Heart right ventricle (tissue), 16 donors: ENCODE data around the gene MYT1. TPM values are rescaled to one million over a fixed set of nuclear protein-coding genes. Genes with fewer than 3 reads are reported as not detected.

Source experiments
- ATAC-seq, 8 donors: fragments of 200-7000 bp; cut with Tn5 transposase; one replicate each; pipeline ENCODE4 v1.9.1; 2020; ENCODE audit warnings: mild to moderate bottlenecking in 8 of 8, moderate library complexity in 8 of 8, moderate number of reproducible peaks in 1 of 8
- DNase-seq, 2 donors: peaks; one replicate each; pipeline ENCODE4 v3.0.0-alpha.2; 2020
- H3K27ac ChIP-seq, 10 donors: fragments of 200-600 bp; sonication (generic) in 2 of 10; one replicate each; pipeline versions ENCODE4 v1.5.0 to v1.8.0; 2020 to 2022; ENCODE audit warnings: mild to moderate bottlenecking in 3 of 10
- H3K27me3 ChIP-seq, 7 donors: fragments of 200-600 bp; one replicate each; pipeline ENCODE4 v1.8.0; 2021 to 2022; ENCODE audit warnings: mild to moderate bottlenecking in 2 of 7
- H3K36me3 ChIP-seq, 9 donors: fragments of 200-600 bp; sonication (generic) in 1 of 9; one replicate each; pipeline versions ENCODE4 v1.5.0 to v1.8.0; 2020 to 2022; ENCODE audit warnings: mild to moderate bottlenecking in 2 of 9
- H3K4me1 ChIP-seq, 9 donors: fragments of 200-600 bp; sonication (generic) in 1 of 9; one replicate each; pipeline versions ENCODE4 v1.5.0 to v1.8.0; 2020 to 2022; ENCODE audit warnings: mild to moderate bottlenecking in 4 of 9
- H3K4me3 ChIP-seq, 10 donors: fragments of 200-600 bp; sonication (generic) in 2 of 10; one replicate each; pipeline versions ENCODE4 v1.5.0 to v1.8.0; 2020 to 2022; ENCODE audit warnings: mild to moderate bottlenecking in 7 of 10, moderate library complexity in 2 of 10
- H3K9me3 ChIP-seq, 11 donors: fragments of 200-600 bp in 10 of 11; sonication (generic) in 2 of 11; one replicate each; pipeline versions ENCODE4 v1.5.0 to v1.8.0; 2013 to 2022; ENCODE audit warnings: mild to moderate bottlenecking in 2 of 11, control low read depth in 1 of 11, moderate library complexity in 1 of 11
- CTCF ChIP-seq, 9 donors: fragments of 200-600 bp; sonication (generic) in 2 of 9; IDR thresholded peaks; one replicate each; pipeline versions ENCODE4 v1.5.0 to v1.8.0; 2021 to 2022; ENCODE audit warnings: antibody characterized with exemption in 9 of 9, mild to moderate bottlenecking in 5 of 9, moderate library complexity in 1 of 9
- WGBS, 2 donors: extraction: QIAGEN DNeasy Blood & Tissue Kit; methylation state at CpG; one replicate each; pipeline ENCODE4 v1.1.7; 2013; ENCODE audit warnings: inconsistent platforms in 1 of 2; 5-methylcytosine and 5-hydroxymethylcytosine counted together
- intact Hi-C, 10 donors: fragments of 100-400 bp; cut with DNase I; formaldehyde crosslinking; loops; one replicate each; pipeline versions ENCODE4 v1.11.1 to v1.14.2; 2022
- polyA plus RNA-seq, 2 donors: library from polyadenylated mRNA; stranded (reverse); fragments of 200-250 nt; gene quantifications; one replicate each; pipeline ENCODE4 v1.2.3, GENCODE V29; 2013
- total RNA-seq, 10 donors: library from RNA; stranded (reverse); fragmentation: NEBNext Ultra II Directional in 3 of 10; extraction: Animal tissue kit (Norgen Biotek cat#: 25700) in 3 of 10; gene quantifications; one replicate each; pipeline versions ENCODE4 v1.2.1 to v1.2.4, GENCODE V29; 2021 to 2023
- donor health status: Arrhythmogenic right ventricular cardiomyopathy.
- donor health status: ischemic (EF 13 %, LVEDD 7.1; RV severe dilation, severe dysfunction).
- donor health status: healthy with polysubstance abuse.
- donor health status: DM: no; HTN: yes; CAD: no.
- donor health status: DM: no; HTN: no; CAD: no.
- donor health status: ischemic (EF 25% LVEDD 6.9; RV normal size, moderate dysfunction).
- donor health status: ischemic (EF 25% LVEDD 5.7; RV mildly dilated, moderate dysfunction).
- donor health status: healthy.
- donor health status: DM: yes; HTN: yes; CAD: no.
- donor health status: Ischemic cardiomyopathy.
- donor health status: ischemic (EF 35%, LVEDD 5.7; RV mildly dilated, moderate dysfunction).
- donor health status: nonischemic (EF 11% LVEDD 7.7; RV severe dilation, severe dysfunction).
- donor health status: DM: yes; HTN: yes; CAD: no.
- donor health status: PGD.
- donor health status: ischemic (EF 29% LVEDD 5.4; RV normal size, mild dysfunction).
- donor health status: nonischemic (EF 23%, LVEDD 6.1; RV moderate dilation, normal function).

MYT1 gene
- total and polyA plus RNA-seq, 12 donors = 0.01 to 0.35 (median 0.11) TPM; not detected in 1

- DNase-seq = no peak
- no peak overlapping the region for H3K4me3 ChIP-seq
- ATAC-seq = no peak
- no peak overlapping the region for H3K27ac ChIP-seq
- intact Hi-C loops = no loop called here
- 78 to 80% methylated on average over 6 of the region's 6 CpGs for WGBS, 2 donors
- H3K4me1 ChIP-seq = no peaks in the 10 kb centered on the region
- peaks cover 0 to 26% (median 6%) of the 10 kb centered on the region in 7 donors for H3K27me3 ChIP-seq
- H3K36me3 ChIP-seq = no peaks in the 10 kb centered on the region
- no peak for TF ChIP-seq CTCF (IDR thresholded peaks at IDR 0.05)
- no peaks in the 10 kb centered on the region for H3K9me3 ChIP-seq
Measured at GRCh38 chr20:64137598-64138031, 26.6 kb upstream of the MYT1 start.

GRCh38 chr20:64138276-64138815, 25.9 kb upstream of the MYT1 start:
- Histone ChIP-seq H3K9me3 (no peaks in the 10 kb centered on the region), H3K27me3 (peaks cover 0 to 26% (median 7%) of the 10 kb centered on the region in 7 donors), H3K36me3 (no peaks in the 10 kb centered on the region), H3K4me3 (no peak overlapping the region), H3K27ac (no peak overlapping the region), H3K4me1 (no peaks in the 10 kb centered on the region)
- TF ChIP-seq CTCF (IDR thresholded peaks at IDR 0.05) = no peak
- intact Hi-C loops = no loop called here
- 86% methylated on average over 18 of the region's 18 CpGs for WGBS, 2 donors
- DNase-seq (no peak), ATAC-seq (no peak)

- peaks cover 0 to 5% (median 0%) of the 10 kb centered on the region in 11 donors for H3K9me3 ChIP-seq
- no peak for ATAC-seq
- H3K36me3 ChIP-seq = no peaks in the 10 kb centered on the region
- no peak for TF ChIP-seq CTCF (IDR thresholded peaks at IDR 0.05)
- H3K4me3 ChIP-seq = no peak overlapping the region
- no peaks in the 10 kb centered on the region for H3K4me1 ChIP-seq
- DNase-seq = no peak
- peaks cover 0 to 21% (median 0%) of the 10 kb centered on the region in 7 donors for H3K27me3 ChIP-seq
- intact Hi-C loops = no loop called here
- 79% methylated on average over 21 of the region's 21 CpGs for WGBS, 2 donors
- H3K27ac ChIP-seq = no peak overlapping the region
Measured at GRCh38 chr20:64139199-64140060, 24.8 kb upstream of the MYT1 start.

GRCh38 chr20:64140061-64140931, 24.0 kb upstream of the MYT1 start:
- Histone ChIP-seq H3K4me1 (no peaks in the 10 kb centered on the region), H3K9me3 (peaks cover 0 to 14% (median 0%) of the 10 kb centered on the region in 11 donors), H3K4me3 (no peak overlapping the region), H3K27ac (no peak overlapping the region), H3K36me3 (no peaks in the 10 kb centered on the region), H3K27me3 (peaks cover 0 to 21% (median 0%) of the 10 kb centered on the region in 7 donors)
- no peak for TF ChIP-seq CTCF (IDR thresholded peaks at IDR 0.05)
- no peak for DNase-seq
- intact Hi-C loops = no loop called here
- WGBS, 2 donors = 78 to 81% methylated on average over 13 of the region's 13 CpGs
- ATAC-seq = no peak
